ENCODE data around the gene NUP93. TPM values are rescaled to one million over a fixed set of nuclear protein-coding genes. Genes with fewer than 3 reads are reported as not detected.

Gene NUP93
- total RNA-seq, 1 experiment from 2014 or later: 144 TPM

DNA sequence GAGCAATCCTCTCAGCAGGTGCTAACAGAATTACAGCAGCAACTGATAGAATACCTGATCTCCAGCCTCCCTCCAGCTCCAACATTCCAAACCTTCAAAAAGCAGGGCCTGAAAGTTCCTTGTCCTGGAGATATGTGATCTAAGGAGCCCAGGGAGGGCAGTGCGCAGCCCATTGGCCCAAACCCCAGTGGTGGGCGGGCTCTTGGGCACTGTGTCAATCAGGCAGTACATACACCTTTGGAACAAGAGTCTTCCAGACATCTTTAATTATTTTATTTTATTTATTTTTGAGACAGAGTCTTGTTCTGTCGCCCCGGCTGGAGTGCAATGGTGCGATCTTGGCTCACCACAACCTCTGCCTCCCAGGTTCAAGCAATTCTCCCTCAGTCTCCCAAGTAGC is 159.3 kb downstream of the NUP93 start:
- TF ChIP-seq CEBPB (IDR thresholded peaks at IDR 0.05; ENCODE audit: low read depth): no peak
- TF ChIP-seq CTCF (IDR thresholded peaks at IDR 0.05 in 2 of 3, conservative IDR thresholded peaks at IDR 0.05 in 1 of 3; ENCODE audit: borderline replicate concordance in 1 of 3, insufficient read depth in 1 of 3, low read depth in 2 of 3, low read length in 2 of 3): no peak
- TF ChIP-seq MAX (IDR thresholded peaks at IDR 0.05): no peak
- no peak for TF ChIP-seq FOSL1 (IDR thresholded peaks at IDR 0.05; ENCODE audit: low read depth)
- no peak for TF ChIP-seq ZBTB33 (IDR thresholded peaks at IDR 0.05; ENCODE audit: extremely low read depth, insufficient replicate concordance, low read length)
- TF ChIP-seq SP1 (IDR thresholded peaks at IDR 0.05; ENCODE audit: low read depth): no peak
- TF ChIP-seq YY1 (IDR thresholded peaks at IDR 0.05; ENCODE audit: extremely low read depth, insufficient replicate concordance, low read depth, low read length): no peak
- TF ChIP-seq, protein P1, sequence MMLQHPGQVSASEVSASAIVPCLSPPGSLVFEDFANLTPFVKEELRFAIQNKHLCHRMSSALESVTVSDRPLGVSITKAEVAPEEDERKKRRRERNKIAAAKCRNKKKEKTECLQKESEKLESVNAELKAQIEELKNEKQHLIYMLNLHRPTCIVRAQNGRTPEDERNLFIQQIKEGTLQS (IDR thresholded peaks at IDR 0.05): no peak
- no peak for TF ChIP-seq CBX3 (IDR thresholded peaks at IDR 0.05; ENCODE audit: low read depth)
- no peak for TF ChIP-seq POLR2AphosphoS5 (IDR thresholded peaks at IDR 0.05; ENCODE audit: low read depth, low read length)
- TF ChIP-seq EZH2 (IDR thresholded peaks at IDR 0.05): no peak
- TF ChIP-seq SRF (IDR thresholded peaks at IDR 0.05; ENCODE audit: low read depth): no peak
- TF ChIP-seq JUND (IDR thresholded peaks at IDR 0.05): no peak
- no peak for TF ChIP-seq RAD21 (IDR thresholded peaks at IDR 0.05; ENCODE audit: low read depth)
- TF ChIP-seq, protein P2, sequence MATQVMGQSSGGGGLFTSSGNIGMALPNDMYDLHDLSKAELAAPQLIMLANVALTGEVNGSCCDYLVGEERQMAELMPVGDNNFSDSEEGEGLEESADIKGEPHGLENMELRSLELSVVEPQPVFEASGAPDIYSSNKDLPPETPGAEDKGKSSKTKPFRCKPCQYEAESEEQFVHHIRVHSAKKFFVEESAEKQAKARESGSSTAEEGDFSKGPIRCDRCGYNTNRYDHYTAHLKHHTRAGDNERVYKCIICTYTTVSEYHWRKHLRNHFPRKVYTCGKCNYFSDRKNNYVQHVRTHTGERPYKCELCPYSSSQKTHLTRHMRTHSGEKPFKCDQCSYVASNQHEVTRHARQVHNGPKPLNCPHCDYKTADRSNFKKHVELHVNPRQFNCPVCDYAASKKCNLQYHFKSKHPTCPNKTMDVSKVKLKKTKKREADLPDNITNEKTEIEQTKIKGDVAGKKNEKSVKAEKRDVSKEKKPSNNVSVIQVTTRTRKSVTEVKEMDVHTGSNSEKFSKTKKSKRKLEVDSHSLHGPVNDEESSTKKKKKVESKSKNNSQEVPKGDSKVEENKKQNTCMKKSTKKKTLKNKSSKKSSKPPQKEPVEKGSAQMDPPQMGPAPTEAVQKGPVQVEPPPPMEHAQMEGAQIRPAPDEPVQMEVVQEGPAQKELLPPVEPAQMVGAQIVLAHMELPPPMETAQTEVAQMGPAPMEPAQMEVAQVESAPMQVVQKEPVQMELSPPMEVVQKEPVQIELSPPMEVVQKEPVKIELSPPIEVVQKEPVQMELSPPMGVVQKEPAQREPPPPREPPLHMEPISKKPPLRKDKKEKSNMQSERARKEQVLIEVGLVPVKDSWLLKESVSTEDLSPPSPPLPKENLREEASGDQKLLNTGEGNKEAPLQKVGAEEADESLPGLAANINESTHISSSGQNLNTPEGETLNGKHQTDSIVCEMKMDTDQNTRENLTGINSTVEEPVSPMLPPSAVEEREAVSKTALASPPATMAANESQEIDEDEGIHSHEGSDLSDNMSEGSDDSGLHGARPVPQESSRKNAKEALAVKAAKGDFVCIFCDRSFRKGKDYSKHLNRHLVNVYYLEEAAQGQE (IDR thresholded peaks at IDR 0.05; ENCODE audit: low read depth): no peak
- POLR2A ChIA-PET: no interaction called here
- no peaks in the 10 kb centered on the region for H3K9me3 ChIP-seq (ENCODE audit: control insufficient read depth in 1 of 2, insufficient read depth in 1 of 2, low read depth in 1 of 2, low read length in 2 of 2)

More for the DNA sequence above, 159.3 kb downstream of the NUP93 start:
- no TSS peak for BruUV-seq (replicated peaks)
- intact Hi-C loops (cut with micrococcal nuclease): no loop called here
- H2AFZ ChIP-seq (ENCODE audit: low read depth, low read length, poor library complexity, severe bottlenecking): no peak overlapping the region
- H3K4me3 ChIP-seq (replicated peaks in 1 of 2; ENCODE audit: low read depth in 1 of 2, low read length in 2 of 2): no peak overlapping the region
- no peaks in the 10 kb centered on the region for H3K36me3 ChIP-seq (ENCODE audit: control insufficient read depth in 1 of 2, insufficient read depth in 2 of 2, low read length in 2 of 2)
- H3K27ac ChIP-seq (ENCODE audit: low read depth, low read length): no peak overlapping the region
- ChIA-PET CTCF (interaction anchor here (0.5 kb wide), 1 partner anchor 18 kb away, joined by 3 read pairs; no protein-coding TSS in a partner anchor), RAD21 (ENCODE audit: low non-redundant PET in 1 of 2, low total read pairs in 2 of 2, uncharacterized antibody in 2 of 2, unreplicated experiment in 2 of 2) (interaction anchor here in 1 of 2 experiments (0.5 kb wide), 1 partner anchor 63 kb away, joined by 3 read pairs; no protein-coding TSS in a partner anchor)
- H3K9ac ChIP-seq (ENCODE audit: low read length): no peak overlapping the region
- no peaks in the 10 kb centered on the region for H3K9me2 ChIP-seq (ENCODE audit: insufficient read depth)
- H3K79me2 ChIP-seq (ENCODE audit: insufficient read depth, low read length): no peaks in the 10 kb centered on the region
- ATAC-seq: peak; percentile 81
- no peaks in the 10 kb centered on the region for H3K4me1 ChIP-seq (ENCODE audit: control insufficient read depth in 1 of 2, insufficient read depth in 2 of 2, low read length in 2 of 2)
- no peaks in the 10 kb centered on the region for H3K27me3 ChIP-seq (ENCODE audit: insufficient read depth, low read length)
- H3K4me2 ChIP-seq (ENCODE audit: low read length): no peak overlapping the region
- DNase-seq (ENCODE audit: low read depth, low spot score): no peak
- H4K20me1 ChIP-seq (ENCODE audit: insufficient read depth): no peaks in the 10 kb centered on the region

All from HCT116 (cell line).